ELR (cell line): ENCODE measurements around the gene TRIM46.
"Not testable (repeated sequence)": the region's sequence is repeated elsewhere in the genome, so short reads cannot be mapped to it uniquely, and the experiment has no call there.

Experiments
- DNase-seq: peaks from one replicate; pipeline ENCODE4 v3.0.0-alpha.2; 2015; ENCODE audit warnings: low read depth

The TRIM46 gene

DNA sequence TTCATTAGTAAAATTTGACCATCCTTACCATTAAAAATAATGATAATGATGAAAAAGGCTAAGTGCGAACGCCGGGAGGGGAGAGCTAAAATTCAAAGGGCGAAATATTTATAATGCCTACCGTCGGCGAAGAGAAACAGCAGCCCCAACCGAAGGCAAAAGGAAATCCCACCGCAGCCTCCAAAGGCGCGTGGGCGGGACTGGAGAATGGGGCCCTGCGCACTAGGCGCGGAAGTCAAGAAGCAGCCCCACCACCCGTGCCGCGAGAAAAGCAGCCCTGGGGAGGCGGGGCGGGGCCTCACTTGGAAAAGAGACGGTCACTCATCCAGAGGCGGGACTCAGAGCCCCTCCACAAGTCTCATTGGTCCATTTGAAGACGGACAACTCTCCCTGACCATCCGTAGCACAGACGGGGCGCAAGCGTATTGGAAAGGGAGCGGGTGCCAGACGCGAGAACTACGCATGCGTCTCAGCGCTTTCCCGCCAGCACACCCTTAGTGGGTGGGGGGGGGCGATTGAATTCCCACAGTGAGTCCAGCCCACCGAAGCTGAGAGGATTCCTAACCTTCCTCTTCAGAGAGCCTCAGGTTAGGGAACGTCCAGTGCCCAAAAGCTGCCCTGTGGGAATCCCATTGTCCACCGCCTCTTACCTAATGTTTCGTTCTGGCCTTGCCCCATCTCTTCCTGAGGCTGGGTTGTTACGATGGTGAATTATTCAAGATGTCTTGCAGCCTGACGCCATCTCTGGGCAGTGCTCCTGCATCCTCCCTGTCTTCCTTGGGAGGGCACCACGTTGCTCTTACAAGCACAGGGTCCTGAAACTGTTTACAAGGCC is 53.8 kb downstream of the TRIM46 start:
- DNase-seq = peak; percentile 100

DNA sequence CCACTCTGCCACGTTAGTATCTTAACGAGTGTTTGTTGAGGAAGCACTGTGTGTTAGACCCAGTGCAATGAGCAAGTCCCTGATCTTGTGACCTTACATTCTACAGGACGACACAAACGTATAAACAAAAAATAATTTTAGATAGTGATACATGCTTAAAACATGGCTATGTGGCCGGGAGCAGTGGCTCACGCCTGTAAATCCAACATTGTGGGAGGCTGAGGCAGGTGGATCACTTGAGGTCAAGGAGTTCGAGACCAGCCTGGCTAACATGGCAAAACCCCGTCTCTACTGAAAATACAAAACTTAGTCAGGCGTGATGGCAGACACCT is 54.4 kb downstream of the TRIM46 start:
- no peak for DNase-seq

DNA sequence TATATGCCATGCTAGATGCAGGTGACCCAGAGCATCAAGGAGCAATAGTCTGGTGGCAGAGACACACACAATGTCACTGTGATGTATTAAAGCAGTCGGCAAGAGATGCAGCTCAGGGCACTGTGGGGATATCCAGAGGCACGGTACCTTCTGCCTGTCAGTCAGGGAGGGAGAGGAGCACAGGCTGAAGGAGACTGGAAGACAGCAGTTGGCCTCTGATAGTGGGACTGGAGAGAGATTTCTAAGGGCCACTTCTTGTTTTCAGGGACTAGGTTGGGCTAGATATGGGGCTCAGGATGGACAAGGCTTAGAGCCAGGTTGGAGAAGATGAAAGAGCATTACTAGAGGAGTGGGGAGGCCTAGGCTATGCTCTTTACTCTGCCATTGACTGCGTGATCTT is 57.7 kb downstream of the TRIM46 start:
- DNase-seq = not testable (repeated sequence)

DNA sequence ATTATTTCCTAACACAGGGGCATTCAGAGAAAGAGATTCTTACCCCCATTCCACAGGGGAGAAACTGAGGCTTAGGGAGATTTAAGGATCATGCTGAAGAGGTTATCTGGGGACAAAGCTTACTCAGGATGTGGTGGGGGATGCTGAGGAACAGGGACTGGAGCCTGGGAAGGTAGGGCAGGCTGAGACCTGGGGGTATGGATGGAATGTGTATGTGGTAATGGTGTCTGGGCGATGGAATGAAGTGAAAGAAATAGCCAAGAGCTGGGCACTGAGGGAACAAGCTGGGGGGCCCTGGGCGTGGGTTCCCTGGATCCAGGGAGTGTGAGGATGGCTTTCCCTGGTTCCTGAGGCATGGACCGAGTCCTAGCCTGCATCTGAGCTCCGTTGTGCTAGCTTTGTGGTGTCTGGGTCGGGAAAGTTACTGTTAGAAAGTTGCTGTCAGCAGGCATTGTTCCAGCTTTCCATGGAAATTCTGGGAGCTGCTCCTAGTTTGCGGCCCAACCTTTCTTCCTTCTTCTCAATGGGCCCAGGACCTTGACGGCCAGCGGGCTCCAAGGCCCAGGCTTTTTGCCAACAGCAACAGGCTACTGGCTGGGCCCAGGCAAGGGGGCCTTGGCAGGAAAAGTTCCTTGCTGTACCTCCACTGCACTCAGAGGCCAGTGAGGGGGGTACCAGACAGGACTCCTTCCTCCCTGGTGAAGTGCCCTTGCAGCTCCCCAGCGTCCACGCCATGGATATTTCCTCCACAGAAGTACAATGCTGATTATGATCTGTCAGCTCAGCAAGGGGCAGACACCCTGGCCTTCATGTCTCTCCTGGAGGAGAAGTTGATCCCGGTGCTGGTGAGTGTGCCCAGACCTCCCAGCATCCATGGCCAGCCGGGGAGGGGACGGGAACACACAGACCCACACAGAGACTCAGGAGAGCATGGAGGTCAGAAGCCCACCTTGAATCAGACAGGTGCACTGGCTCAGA is 58.6 kb downstream of the TRIM46 start:
- not testable (repeated sequence) for DNase-seq

DNA sequence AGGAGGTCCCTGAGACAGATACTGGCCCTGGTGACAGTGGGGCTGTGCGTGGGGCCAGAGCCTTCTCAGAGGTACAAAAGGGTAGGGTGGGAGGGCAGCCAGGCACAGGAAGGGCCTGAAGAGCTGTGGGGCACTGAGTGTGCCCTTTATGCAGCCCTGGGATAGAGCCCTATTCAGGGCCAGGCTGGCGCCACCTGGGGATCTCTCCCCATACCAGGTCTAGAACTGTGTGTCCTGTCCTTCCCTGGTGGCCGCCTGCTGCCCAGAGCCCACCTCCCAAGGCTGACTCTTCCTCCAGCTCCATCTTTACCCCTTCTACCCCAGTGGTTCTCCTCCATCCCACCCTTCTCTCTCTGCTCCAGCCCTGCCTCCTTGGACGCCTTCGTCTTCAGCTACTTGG is 59.9 kb downstream of the TRIM46 start:
- not testable (repeated sequence) for DNase-seq
